Upper lobe of left lung (tissue), 6 donors: ENCODE measurements around the gene ZBTB46. TPM values are rescaled to one million over a fixed set of nuclear protein-coding genes. Genes with fewer than 3 reads are reported as not detected.
"Not testable (repeated sequence)": the region's sequence is repeated elsewhere in the genome, so short reads cannot be mapped to it uniquely, and the experiment has no call there.

Source experiments
- ATAC-seq, 2 donors: fragments of 200-7000 bp; cut with Tn5 transposase; one replicate each; pipeline ENCODE4 v1.9.1; 2022; ENCODE audit warnings: mild to moderate bottlenecking in 2 of 2, moderate library complexity in 2 of 2; ENCODE audit not compliant: low FRiP score in 2 of 2
- DNase-seq, 2 donors: peaks; one replicate each; pipeline ENCODE4 v3.0.0-alpha.2; 2019 to 2020
- H3K27ac ChIP-seq, 4 donors: fragments of 200-600 bp; sonication (generic); one replicate each; pipeline ENCODE4 v1.5.1; 2016 to 2019
- H3K27me3 ChIP-seq, 4 donors: fragments of 200-600 bp; sonication (generic); one replicate each; pipeline ENCODE4 v1.5.1; 2017 to 2019
- H3K36me3 ChIP-seq, 4 donors: fragments of 200-600 bp; sonication (generic); one replicate each; pipeline ENCODE4 v1.5.1; 2016 to 2019
- H3K4me1 ChIP-seq, 4 donors: fragments of 200-600 bp; sonication (generic); one replicate each; pipeline ENCODE4 v1.5.1; 2018 to 2019
- H3K4me3 ChIP-seq, 4 donors: fragments of 200-600 bp; sonication (generic); one replicate each; pipeline ENCODE4 v1.5.1; 2017 to 2019; ENCODE audit warnings: mild to moderate bottlenecking in 2 of 4, moderate library complexity in 1 of 4
- H3K9me3 ChIP-seq, 4 donors: fragments of 200-600 bp; sonication (generic); one replicate each; pipeline ENCODE4 v1.5.1; 2018 to 2019
- EP300 ChIP-seq, 4 donors: sonication (generic); formaldehyde crosslinking; IDR thresholded peaks; one replicate each; pipeline ENCODE4 v1.5.1; 2017; ENCODE audit warnings: antibody characterized with exemption in 4 of 4, control low read depth in 2 of 4
- POLR2A ChIP-seq, 4 donors: fragments of 450-650 bp; IDR thresholded peaks; one replicate each; pipeline ENCODE4 v1.5.1; 2016 to 2017; ENCODE audit warnings: antibody characterized with exemption in 4 of 4, mild to moderate bottlenecking in 2 of 4
- POLR2AphosphoS5 ChIP-seq, 2 donors: sonication (generic); formaldehyde crosslinking; IDR thresholded peaks; one replicate each; pipeline ENCODE4 v1.5.1; 2017; ENCODE audit warnings: antibody characterized with exemption in 2 of 2
- WGBS, 2 donors: methylation state at CpG; one replicate each; pipeline ENCODE4 v1.1.5; 2017 to 2018; 5-methylcytosine and 5-hydroxymethylcytosine counted together
- total RNA-seq, 6 donors: library from RNA; depleted of rRNA in 4 of 6; stranded (reverse); fragments of >200 nt in 4 of 6; gene quantifications; one replicate each; pipeline versions ENCODE4 v1.1.0 to v1.2.1, GENCODE V29; 2016 to 2021
- TF ChIP-seq, protein P1 (sequence below), 6 experiments: fragments of 450-650 bp in 4 of 6; fragments of 200-600 bp in 2 of 6; sonication (generic) in 2 of 6; IDR thresholded peaks; one replicate each; pipeline ENCODE4 v1.5.1; 2016 to 2019; ENCODE audit warnings: antibody characterized with exemption in 6 of 6
- donor health status: DM: no; HTN: no; CAD: no; lungs with moderate emphysema.
- donor health status: DM: no; HTN: yes; CAD: no; lungs with severe emphysema.

The ZBTB46 gene
- total RNA-seq, 6 donors from 2014 or later, result 7.6 to 25.3 (median 11.6) TPM

DNA sequence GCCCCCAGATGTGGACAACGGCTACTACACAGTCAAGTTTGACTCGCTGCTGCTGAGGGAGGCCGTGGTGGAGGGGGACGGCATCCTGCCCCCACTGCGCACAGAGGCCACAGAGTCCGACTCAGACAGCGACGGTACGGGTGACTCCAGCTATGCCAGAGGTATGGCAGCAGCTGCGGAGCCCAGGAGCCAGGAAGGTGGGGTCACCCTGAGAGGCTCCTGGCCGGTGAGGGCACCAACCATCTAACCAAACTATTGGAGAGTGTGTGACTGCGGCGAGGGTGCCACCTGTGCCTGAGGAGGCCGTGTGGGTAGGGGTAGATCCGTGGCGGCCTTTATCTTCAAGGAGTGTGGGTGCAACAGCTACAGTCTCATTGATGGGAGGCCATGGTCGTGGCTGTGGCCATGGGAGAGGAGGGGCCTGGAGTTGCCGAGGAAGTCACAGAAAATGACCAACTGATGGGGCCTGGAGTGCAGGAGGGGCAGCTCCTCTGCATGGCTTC is 97.4 kb downstream of the ZBTB46 start:
- Histone ChIP-seq H3K4me3 (no peak overlapping the region), H3K9me3 (no peaks in the 10 kb centered on the region), H3K4me1 (peaks cover 15 to 45% (median 20%) of the 10 kb centered on the region in 4 donors), H3K27me3 (no peaks in the 10 kb centered on the region), H3K27ac (no peak overlapping the region), H3K36me3 (peaks cover 0 to 41% (median 35%) of the 10 kb centered on the region in 4 donors)
- WGBS, 2 donors, result 97 to 100% methylated on average over 5 to 18 of the region's 18 CpGs
- ATAC-seq (no peak), DNase-seq (no peak)
- TF ChIP-seq, protein P1, sequence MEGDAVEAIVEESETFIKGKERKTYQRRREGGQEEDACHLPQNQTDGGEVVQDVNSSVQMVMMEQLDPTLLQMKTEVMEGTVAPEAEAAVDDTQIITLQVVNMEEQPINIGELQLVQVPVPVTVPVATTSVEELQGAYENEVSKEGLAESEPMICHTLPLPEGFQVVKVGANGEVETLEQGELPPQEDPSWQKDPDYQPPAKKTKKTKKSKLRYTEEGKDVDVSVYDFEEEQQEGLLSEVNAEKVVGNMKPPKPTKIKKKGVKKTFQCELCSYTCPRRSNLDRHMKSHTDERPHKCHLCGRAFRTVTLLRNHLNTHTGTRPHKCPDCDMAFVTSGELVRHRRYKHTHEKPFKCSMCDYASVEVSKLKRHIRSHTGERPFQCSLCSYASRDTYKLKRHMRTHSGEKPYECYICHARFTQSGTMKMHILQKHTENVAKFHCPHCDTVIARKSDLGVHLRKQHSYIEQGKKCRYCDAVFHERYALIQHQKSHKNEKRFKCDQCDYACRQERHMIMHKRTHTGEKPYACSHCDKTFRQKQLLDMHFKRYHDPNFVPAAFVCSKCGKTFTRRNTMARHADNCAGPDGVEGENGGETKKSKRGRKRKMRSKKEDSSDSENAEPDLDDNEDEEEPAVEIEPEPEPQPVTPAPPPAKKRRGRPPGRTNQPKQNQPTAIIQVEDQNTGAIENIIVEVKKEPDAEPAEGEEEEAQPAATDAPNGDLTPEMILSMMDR (IDR thresholded peaks at IDR 0.05), result no peak
- no peak for TF ChIP-seq EP300 (IDR thresholded peaks at IDR 0.05)

- H3K36me3 ChIP-seq, result peaks cover 0 to 44% (median 35%) of the 10 kb centered on the region in 4 donors
- peaks cover 10 to 45% (median 19%) of the 10 kb centered on the region in 4 donors for H3K4me1 ChIP-seq
- DNase-seq, result no peak
- no peaks in the 10 kb centered on the region for H3K27me3 ChIP-seq
- TF ChIP-seq EP300 (IDR thresholded peaks at IDR 0.05) (no peak), POLR2A (IDR thresholded peaks at IDR 0.05) (no peak), POLR2AphosphoS5 (IDR thresholded peaks at IDR 0.05) (no peak)
- TF ChIP-seq, protein P1 (IDR thresholded peaks at IDR 0.05), result no peak
- H3K9me3 ChIP-seq, result no peaks in the 10 kb centered on the region
- no peak for ATAC-seq
- no peak overlapping the region for H3K27ac ChIP-seq
- WGBS, 2 donors, result 100% methylated on average over 1 to 3 of the region's 13 CpGs
- no peak overlapping the region for H3K4me3 ChIP-seq
These were observed 97.9 kb downstream of the ZBTB46 start for GRCh38 chr20:63733117-63733516.

- Histone ChIP-seq H3K27ac (no peak overlapping the region), H3K9me3 (no peaks in the 10 kb centered on the region), H3K4me3 (no peak overlapping the region), H3K36me3 (peaks cover 0 to 44% (median 35%) of the 10 kb centered on the region in 4 donors), H3K27me3 (no peaks in the 10 kb centered on the region), H3K4me1 (peaks cover 3 to 40% (median 16%) of the 10 kb centered on the region in 4 donors)
- ATAC-seq (no peak), DNase-seq (no peak)
- no peak for TF ChIP-seq EP300 (IDR thresholded peaks at IDR 0.05)
- no peak for TF ChIP-seq POLR2AphosphoS5 (IDR thresholded peaks at IDR 0.05)
- no peak for TF ChIP-seq POLR2A (IDR thresholded peaks at IDR 0.05)
- TF ChIP-seq, protein P1 (IDR thresholded peaks at IDR 0.05), result no peak
- WGBS, 2 donors, result 86 to 88% methylated on average over 38 of the region's 38 CpGs
These were observed 98.7 kb downstream of the ZBTB46 start for GRCh38 chr20:63732118-63733095.

GRCh38 chr20:63731410-63731809 is 99.7 kb downstream of the ZBTB46 start:
- no peaks in the 10 kb centered on the region for H3K9me3 ChIP-seq
- no peaks in the 10 kb centered on the region for H3K27me3 ChIP-seq
- ATAC-seq, result no peak
- TF ChIP-seq POLR2AphosphoS5 (IDR thresholded peaks at IDR 0.05) (no peak), EP300 (IDR thresholded peaks at IDR 0.05) (no peak), POLR2A (IDR thresholded peaks at IDR 0.05) (no peak)
- TF ChIP-seq, protein P1 (IDR thresholded peaks at IDR 0.05), result no peak
- no peak overlapping the region for H3K4me3 ChIP-seq
- DNase-seq, result no peak
- peaks cover 0 to 49% (median 34%) of the 10 kb centered on the region in 4 donors for H3K36me3 ChIP-seq
- no peak overlapping the region for H3K27ac ChIP-seq
- 78 to 88% methylated on average over 5 of the region's 5 CpGs for WGBS, 2 donors
- H3K4me1 ChIP-seq, result peaks cover 0 to 30% (median 13%) of the 10 kb centered on the region in 4 donors

DNA sequence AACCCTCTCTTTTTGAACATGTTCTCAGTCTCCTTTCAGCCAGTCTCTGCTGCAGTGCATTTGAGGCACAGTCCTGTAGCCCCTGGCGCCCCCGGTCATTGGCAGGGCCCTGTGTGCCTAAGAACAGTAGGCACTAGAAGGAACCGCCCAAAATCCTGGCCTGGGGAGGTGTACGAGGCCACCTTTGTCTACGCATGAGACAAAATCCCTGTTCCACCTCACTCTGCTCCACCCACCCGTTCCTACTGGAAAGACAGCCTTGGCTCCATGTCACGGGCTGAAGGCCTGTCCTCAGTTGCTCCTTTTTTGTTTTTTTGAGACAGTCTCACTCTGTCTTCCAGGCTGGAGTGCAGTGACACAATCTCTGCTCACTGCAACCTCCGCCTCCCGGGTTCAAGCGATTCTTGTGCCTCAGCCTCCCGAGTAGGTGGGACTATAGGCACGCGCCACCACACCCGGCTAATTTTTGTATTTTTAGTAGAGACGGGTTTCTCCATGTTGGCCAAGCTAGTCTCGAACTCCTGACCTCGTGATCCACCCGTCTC is 100.8 kb downstream of the ZBTB46 start:
- H3K4me3 ChIP-seq, H3K27me3 ChIP-seq, H3K9me3 ChIP-seq, H3K27ac ChIP-seq, ATAC-seq, DNase-seq: not testable (repeated sequence)
- Histone ChIP-seq H3K36me3 (peaks cover 0 to 40% (median 24%) of the 10 kb centered on the region in 4 donors), H3K4me1 (peaks cover 0 to 22% (median 13%) of the 10 kb centered on the region in 4 donors)
- 91 to 93% methylated on average over 18 of the region's 18 CpGs for WGBS, 2 donors

DNA sequence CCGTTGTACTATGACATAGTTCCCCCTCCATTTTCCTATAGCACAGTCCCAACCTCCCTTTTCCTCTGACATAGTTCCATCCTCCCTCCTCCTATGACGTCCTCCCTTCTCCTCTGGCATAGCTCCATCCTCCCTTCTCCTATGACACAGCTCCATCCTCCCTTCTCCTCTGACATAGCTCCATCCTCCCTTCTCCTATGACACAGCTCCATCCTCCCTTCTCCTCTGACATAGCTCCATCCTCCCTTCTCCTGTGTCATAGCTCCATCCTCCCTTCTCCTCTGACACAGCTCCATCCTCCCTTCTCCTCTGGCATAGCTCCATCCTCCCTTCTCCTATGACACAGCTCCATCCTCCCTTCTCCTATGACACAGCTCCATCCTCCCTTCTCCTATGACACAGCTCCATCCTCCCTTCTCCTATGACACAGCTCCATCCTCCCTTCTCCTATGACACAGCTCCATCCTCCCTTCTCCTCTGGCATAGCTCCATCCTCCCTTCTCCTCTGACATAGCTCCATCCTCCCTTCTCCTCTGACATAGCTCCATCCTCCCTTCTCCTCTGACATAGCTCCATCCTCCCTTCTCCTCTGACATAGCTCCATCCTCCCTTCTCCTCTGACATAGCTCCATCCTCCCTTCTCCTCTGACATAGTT is 108.0 kb downstream of the ZBTB46 start:
- not testable (repeated sequence) for DNase-seq, H3K4me3 ChIP-seq, H3K27me3 ChIP-seq, ATAC-seq, H3K27ac ChIP-seq, H3K4me1 ChIP-seq
- peaks cover 4 to 42% (median 28%) of the 10 kb centered on the region in 4 donors for H3K36me3 ChIP-seq
- H3K9me3 ChIP-seq, result peaks cover 4 to 21% (median 9%) of the 10 kb centered on the region in 4 donors
- WGBS, 2 donors, result 86 to 92% methylated on average over 2 of the region's 2 CpGs
